Measurements from ENCODE around the gene ADAP1. TPM values are rescaled to one million over a fixed set of nuclear protein-coding genes. Genes with fewer than 3 reads are reported as not detected.

The ADAP1 gene
- total and polyA plus RNA-seq, 2 of the 13 experiments (the other 11 are each of a cell fraction or from before 2014, with no cell fraction given) = 10.5 to 24.6 TPM

- 0 out of 2 replicates have a peak, but pooled peaks have one; percentile 4 for TF ChIP-seq MNT (IDR thresholded peaks at IDR 0.05)
- TF ChIP-seq IRF2 (CRISPR knock-in tag; IDR thresholded peaks at IDR 0.05) = peak; percentile 53
- TF ChIP-seq FOSL2 (CRISPR knock-in tag; IDR thresholded peaks at IDR 0.05) = peak; percentile 54; the same call in 1 of the 2 replicates
- TF ChIP-seq SIN3B (IDR thresholded peaks at IDR 0.05; ENCODE audit: low read length) = no peak
- no peak for TF ChIP-seq WIZ (CRISPR knock-in tag; IDR thresholded peaks at IDR 0.05)
- TF ChIP-seq RNF219 (CRISPR knock-in tag; IDR thresholded peaks at IDR 0.05) = peak; percentile 84; the same call in 1 of the 2 replicates
- TF ChIP-seq ZNF343 (CRISPR knock-in tag; IDR thresholded peaks at IDR 0.05) = no peak
- no peak for TF ChIP-seq ZBTB8A (CRISPR knock-in tag; IDR thresholded peaks at IDR 0.05; ENCODE audit: borderline replicate concordance, low read depth)
- TF ChIP-seq STAG1 (CRISPR knock-in tag; IDR thresholded peaks at IDR 0.05) = no peak; the same call in none of the 2 replicates
- TF ChIP-seq BCL6 (CRISPR knock-in tag; IDR thresholded peaks at IDR 0.05) = peak; percentile 65
- no peak for TF ChIP-seq ZNF382 (CRISPR knock-in tag; IDR thresholded peaks at IDR 0.05; ENCODE audit: borderline replicate concordance)
- peak; percentile 43 for TF ChIP-seq ZMYM4 (CRISPR knock-in tag; IDR thresholded peaks at IDR 0.05)
- TF ChIP-seq ELF3 (CRISPR knock-in tag; IDR thresholded peaks at IDR 0.05) = no peak; the same call in 1 of the 2 replicates
- TF ChIP-seq KAT7 (CRISPR knock-in tag; IDR thresholded peaks at IDR 0.05; ENCODE audit: borderline replicate concordance) = no peak
These were observed 23.0 kb upstream of the ADAP1 start (continued) for GRCh38 chr7:977326-978048.
